HG02610 (cell line): ENCODE measurements around the gene MARS1.

Experiments used
- ATAC-seq: cut with Tn5 transposase; IDR thresholded peaks from one replicate; pipeline ENCODE4 v1.9.1; 2021; ENCODE audit warnings: mild to moderate bottlenecking, moderate library complexity; ENCODE audit not compliant: unreplicated experiment

The MARS1 gene

DNA sequence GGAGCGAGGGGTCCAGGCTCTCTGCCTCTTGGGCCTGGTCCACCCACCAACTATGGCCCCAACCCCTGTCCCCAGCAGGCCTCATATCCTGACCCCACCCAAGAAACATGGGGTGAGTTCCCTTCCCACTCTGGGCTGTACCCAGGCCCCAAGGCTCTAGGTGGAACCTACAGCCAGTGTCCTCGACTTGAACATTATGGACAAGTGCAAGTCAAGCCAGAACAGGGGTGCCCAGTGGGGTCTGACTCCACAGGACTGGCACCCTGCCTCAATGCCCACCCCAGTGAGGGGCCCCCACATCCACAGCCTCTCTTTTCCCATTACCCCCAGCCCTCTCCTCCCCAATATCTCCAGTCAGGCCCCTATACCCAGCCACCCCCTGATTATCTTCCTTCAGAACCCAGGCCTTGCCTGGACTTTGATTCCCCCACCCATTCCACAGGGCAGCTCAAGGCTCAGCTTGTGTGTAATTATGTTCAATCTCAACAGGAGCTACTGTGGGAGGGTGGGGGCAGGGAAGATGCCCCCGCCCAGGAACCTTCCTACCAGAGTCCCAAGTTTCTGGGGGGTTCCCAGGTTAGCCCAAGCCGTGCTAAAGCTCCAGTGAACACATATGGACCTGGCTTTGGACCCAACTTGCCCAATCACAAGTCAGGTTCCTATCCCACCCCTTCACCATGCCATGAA, 16.8 kb upstream of the MARS1 start:
- ATAC-seq, result no peak

DNA sequence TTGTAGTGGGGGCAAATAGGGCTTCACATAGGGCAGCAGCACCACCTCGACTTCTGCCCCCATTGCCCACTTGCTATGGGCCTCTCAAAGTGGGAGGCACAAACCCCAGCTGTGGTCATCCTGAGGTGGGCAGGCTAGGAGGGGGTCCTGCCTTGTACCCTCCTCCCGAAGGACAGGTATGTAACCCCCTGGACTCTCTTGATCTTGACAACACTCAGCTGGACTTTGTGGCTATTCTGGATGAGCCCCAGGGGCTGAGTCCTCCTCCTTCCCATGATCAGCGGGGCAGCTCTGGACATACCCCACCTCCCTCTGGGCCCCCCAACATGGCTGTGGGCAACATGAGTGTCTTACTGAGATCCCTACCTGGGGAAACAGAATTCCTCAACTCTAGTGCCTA, 16.2 kb upstream of the MARS1 start:
- ATAC-seq, result no peak

DNA sequence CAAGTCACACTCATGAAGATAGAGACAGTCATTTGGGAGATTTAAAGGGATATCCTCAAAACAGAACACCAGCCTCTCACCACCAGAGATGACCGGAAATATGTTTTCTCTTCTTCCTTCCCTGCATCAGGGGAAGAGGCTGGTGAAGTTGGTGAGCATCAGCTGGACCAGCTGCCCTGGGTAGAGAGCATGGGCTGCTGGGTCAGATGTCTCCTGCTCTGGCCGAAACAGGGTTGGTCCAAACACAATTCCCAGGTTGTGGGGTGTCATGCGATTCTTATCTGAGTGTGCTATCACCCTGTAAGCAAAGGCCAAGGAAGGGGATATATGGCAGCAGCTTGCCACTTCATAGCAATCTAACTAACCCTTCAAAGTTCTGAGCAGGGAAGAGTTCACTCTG, 15.5 kb upstream of the MARS1 start:
- ATAC-seq, result no peak

DNA sequence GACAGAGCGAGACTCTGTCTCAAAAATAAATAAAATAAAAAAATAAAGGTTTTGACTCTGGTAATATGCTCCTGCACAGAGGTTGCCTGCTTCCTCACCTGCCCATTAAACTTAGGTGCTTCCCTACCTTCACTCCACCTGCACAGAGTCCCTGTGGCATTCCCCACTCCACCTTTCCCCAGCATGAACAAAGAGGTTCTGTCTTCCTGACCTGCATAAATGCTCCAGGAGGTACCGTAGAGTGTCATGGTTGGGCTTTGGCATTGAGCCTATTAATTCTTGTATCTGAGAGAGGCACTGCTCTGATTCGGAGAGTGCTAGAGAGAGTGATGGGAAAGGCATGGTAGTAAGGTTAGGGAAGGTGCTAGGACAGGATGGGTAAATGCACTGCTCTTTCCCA, 14.5 kb upstream of the MARS1 start:
- no peak for ATAC-seq

DNA sequence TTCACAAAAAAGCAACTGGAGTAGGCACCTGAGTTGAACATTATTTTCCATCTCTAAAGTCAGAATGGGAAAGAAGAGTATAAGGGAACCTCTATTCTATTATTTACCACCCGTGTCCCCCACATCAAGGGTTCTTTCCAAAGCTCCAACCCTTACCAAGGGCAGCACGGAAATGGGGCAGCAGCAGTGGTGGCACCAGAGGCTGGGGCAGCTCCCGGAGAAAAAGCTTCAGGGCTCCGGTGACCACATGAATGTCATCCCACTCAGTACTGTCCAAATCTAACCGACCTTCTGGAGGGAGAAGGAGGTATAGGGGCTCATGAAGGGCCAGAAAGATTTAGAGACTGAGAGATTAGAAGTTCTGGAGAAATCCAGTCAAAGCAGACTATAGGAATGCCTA, 14.0 kb upstream of the MARS1 start:
- no peak for ATAC-seq

DNA sequence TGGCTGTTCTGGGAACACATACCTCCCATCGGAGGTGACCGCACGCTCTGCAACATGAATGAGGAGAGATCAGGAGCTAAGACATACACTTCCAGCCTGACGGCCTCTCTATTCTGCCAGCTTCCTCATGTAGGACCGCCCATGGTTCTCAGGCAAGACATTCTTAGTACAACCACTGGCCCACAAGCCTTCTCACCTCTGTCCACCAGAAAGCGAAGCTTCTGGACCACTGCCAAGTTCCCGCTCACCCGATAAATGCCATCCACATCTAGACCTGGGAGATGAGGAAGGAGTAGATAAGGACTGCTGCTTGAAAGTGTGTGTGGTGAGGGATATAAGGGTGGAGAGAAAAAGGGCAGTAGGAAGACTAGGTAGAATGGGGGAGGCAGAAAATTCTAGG, 13.4 kb upstream of the MARS1 start:
- no peak for ATAC-seq

DNA sequence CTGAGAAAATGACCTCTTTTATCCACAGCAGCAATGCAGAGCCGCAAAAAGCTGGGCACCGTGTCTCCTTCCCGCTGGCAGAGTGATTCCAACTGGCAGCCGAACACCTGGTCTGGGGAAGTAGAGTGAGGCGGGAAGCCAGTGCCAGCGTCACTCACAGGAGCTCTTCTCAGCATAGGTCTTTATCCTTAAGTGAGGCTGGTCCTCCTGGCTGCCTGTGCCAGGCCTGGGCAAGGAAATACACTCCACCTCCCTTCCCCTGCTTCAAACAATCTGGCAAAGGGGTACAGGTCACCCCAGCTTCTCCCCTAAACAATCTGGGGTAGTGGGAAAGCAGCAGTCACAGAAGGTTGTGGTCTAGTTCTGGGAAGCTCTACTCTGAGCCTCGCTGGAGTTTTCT, 13.0 kb upstream of the MARS1 start:
- no peak for ATAC-seq

DNA sequence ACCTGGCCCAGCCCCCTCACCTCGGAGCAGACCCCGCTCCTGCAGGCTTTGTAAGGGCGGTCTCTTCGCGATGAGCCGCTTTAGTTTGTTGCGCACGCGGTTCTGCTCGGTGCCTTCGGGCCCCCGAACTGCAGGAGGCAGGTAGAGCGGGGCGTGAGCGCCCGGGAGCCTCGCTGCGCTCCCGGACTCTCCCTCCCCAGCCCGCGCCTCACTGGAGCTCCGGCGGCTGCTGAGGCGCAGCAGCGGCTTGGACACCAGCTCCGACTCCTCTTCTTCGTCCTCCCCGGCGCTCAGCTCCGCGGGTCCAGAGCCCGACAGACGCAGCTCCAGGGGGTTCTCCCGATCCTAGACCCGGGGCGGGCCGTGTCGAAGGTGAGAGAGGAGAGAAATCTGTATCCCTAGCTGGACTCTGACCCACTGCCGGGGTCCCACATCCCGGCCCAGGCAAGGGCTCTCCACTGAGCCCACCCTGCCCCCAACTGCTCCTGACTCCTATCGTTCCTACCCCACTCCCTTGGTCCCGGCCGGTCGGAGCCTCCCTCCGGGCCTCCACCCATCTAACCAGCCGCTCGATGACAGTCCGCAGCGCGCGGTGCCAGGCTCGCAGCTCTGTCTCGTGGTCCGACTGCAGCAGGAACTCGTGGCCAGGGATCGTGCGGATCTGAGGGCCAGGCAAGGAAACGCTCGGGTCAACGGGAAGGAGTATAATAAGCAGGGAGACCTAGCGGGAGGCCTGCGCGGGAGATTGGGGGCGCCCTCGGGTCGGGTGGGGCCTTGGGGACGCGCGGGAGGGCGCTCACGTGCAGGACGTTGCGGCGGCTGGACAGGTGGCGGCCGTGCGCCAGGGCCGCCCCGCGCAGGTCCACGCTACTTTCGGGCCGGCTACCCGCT, 12.4 kb upstream of the MARS1 start:
- ATAC-seq, result no peak

DNA sequence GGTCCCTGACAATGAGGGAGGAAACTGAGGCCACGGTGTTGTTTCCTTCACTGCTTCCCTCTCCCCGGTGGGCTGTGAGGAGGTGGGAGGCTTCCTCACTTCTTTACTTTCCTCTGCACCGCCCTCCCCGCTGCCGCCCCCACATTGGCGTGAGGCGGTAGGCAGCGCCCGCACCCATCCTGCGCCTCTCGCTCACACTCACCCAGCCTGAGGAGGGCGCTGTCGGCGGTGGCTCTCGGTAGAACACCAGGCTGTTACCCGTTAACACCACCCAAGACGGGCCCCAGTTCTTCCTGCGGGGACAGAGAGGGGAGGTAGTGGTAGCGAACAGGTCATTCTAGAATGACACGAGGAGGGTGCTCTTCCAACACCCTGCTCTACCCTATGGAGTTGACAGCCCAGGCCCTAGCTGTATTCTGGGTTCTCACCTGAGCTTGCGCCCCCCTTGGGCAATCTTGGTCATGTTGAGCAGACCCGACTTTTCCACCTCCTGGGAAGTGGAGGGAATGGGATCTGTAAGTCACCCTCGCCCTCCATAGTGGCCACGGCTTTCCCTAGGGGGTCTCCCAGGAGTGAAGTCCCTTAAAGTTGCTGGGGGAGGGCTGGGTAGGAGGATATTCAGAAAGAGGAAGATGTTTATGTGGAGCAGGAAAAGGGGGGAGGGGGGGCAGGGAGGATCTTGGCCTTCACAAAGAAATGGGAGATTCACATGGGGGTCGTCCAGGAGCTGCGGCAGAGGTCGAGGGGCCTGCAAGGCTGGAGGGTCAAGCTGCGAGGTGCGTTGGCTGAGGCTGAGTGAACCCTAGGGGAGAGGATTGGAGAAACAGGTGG, 11.5 kb upstream of the MARS1 start:
- ATAC-seq, result no peak

DNA sequence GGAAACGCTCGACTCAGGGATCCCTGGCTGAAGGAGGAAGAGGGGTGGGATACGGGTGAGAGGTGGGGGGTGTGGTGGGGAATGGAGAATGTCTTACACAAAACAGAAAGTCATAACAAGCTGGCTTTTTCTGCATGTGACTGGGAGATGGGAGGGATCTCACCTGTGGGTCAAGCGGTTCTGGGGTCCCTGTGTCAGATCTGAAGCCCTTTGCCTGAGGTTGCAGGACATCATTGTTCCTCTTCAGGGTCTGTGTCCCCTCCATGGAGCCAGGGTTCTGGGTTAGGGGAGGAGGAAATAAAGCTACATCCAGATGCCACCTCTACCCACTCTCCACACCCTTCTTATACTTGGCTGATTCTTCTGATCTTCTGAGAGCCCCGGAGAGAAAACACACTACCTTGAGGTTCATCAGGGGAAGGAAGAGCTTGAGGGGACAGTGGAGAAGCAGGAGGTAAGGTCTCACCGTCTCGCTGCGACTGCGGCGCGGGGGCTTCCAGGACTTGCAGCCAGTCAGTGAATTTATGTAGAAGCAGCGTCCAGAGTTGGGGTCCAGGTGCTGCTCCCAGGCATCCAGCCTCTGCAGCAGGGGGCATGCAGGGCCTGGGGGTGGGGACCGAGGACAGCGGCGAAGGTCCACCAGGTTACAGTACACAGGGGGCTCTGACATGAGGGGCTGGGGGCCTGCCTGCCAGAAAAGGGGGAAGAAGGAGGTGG, 10.7 kb upstream of the MARS1 start:
- no peak for ATAC-seq

DNA sequence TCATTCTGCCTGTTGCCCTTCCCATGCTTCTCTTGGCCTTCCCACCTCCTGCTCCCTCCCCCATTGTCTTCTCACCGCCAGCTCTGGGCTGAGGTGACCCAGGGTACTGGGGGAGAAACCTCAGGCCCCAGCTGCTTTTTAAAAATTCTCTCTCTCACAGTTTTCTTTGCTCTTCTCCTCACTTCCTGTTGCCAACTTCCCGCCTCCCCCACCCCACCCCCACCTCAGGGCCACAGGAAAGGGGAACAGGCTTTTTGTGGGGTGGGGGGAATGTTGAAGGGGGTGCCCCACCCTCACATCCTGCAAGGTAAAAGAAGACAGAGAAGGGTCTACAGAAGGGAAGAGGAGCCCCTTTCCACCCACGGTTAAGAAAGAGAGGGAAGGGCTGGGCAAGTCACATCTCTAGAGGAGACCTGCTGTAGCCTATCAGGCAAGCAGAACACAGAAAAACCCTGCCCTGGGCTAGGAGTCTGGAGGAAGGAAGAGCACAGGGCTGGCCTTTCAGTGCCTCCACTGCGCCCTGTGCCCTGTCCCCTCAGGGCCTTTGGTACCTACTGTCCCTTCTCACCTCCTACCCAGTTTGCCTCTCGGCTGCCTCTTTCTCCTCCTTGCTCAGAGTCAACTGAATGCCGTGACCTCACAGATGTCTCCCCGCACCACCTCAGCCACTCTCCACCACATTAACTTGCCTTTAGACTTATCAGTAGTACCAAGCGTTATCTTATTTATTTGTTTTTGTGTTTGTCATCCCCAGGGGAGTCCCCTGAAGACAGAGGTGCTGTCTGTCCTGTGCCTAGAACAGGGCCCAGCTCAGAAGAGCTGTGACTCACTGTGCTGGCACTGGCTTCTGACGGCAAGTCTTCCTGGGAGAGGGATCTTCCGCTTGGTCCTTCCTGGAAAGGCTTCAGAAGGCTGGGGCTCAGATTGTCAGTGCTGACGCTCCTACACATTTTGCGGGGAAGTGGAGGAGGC, 9.9 kb upstream of the MARS1 start:
- ATAC-seq, result peak; percentile 35

DNA sequence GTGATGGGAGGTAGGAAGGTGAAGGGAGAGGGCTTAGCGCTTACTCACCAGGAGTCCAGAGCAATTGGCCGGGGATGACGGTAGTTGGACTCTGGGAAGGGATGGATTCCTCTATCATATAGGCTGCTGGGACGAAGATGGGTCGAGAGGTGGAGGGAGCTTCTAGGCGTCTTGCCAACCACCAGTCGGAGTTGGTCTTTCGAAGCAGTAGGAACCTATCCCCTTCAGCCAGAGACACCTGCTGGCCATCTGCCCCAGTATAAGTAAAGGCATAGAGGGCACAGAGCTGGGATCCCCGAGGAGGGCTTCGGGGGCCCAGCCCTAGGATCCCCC, 8.9 kb upstream of the MARS1 start:
- ATAC-seq, result no peak

DNA sequence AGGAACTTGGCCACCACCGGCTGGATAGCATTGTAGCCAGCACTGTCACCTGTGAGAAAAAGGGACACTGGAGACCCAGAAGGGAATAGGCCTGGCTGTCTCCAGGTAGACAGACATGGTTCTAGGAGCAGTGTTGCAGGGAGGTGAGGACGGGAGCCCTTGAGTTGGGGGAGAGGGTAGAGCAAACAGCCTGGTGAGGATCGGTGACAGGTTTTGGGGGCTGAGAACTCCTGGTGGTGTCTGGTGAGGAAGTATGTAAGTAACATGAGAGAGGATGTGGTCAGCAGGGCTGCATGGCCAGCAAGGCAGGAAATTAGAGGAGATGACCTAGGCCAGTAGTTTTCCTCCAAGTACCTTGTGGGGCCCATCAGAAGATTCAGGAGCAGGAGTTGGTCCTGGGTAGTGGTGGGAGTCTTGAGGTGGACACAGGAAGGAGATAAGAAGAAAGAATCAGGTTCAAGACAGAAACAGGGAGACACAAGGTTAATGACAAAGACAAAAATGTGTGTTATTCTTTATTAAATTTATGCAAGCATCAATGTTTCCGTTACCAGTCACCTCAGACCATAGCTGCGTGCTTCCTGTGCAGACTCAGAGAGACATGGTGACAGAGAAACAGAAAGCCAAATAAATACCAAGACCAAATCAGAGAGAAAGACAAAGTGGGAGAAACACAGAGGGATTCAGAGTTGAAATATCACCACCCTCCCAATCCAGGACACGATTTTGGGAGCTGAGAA, 8.3 kb upstream of the MARS1 start, which contains the start of gene ARHGAP9:
Gene ARHGAP9, minus strand, starts transcription at position 491 of the 740 bp plus-strand sequence. Its CDS starts 460 bp downstream, at position 31.
- peak; percentile 42 for ATAC-seq

DNA sequence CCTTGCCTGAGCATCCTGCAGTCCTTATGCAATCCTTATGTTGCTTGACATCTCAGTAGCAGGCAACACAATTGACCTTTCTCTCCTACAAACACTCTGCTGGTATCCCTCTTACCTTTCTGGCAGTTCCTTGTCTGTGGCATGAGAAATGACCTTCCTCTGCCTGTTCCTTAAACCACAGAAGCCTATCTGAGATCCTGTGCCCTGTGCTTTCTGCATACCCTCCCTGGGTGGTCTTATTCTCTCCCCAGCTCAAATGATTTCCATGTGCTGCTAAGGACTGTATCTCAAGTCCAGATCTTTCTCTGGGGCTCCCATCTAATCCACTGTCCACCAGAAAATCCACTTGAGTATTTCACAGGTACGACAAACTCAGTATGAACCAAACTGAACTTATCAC, 6.2 kb upstream of the MARS1 start:
- no peak for ATAC-seq

DNA sequence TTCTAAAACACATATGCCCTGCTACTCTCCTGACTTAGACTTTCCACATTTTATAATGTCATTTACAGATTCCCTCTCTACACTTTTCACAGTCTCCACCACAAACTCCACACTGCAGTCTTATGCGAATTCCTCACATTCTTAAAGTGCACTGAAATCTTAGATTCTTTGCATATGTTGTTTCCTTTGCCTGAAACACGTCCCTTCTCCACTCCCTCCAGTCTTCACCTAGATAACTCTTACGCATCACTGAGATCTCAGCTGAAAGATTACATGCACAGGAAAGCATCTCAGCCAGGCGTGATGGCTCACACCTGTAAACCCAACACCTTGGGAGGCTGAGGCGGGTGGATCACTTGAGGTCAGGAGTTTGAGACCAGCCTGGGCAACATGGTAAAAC, 4.4 kb upstream of the MARS1 start:
- ATAC-seq, result no peak

DNA sequence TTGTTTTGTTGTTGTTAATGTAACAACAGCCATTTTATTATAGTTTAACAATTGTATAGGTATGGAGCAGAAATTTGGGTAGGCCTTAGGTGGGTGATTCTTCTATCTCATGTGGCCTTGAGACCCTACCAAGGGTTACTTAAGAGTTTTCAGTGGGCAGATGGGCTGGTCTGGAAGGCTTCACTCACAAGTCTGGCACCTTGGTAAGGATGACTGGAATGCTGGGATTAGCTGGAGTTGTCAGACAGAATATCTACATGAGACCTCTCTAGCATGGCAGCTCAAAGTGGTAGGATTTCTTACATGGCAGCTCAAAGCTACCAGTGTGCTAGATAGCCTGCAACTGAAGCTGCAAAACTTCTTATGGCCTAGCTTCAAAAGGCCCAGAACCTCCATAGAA, 2.2 kb upstream of the MARS1 start:
- ATAC-seq, result no peak

DNA sequence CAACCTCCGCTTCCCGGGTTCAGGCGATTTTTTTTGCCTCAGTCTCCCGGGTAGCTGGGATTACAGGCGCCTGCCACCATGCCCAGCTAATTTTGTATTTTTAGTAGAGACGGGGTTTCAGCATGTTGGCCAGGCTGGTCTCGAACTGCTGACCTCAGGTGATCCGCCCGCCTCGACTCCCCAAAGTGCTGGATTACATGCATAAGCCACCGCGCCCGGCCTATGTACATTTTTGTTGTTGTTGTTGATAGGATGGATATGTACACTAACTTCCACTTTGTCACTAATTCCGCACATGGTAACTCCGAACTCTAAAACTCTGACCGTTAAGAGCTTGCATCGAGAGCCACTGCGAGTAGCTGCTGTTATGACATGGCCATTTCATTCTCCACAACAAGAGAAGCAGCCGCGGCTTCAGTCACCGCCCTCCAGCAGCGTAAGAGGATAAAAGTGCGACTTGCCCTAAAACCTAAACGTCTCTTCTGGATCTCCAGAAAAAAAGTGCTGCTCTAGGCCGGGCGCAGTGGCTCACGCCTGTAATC, 742 bp upstream of the MARS1 start:
- no peak for ATAC-seq

DNA sequence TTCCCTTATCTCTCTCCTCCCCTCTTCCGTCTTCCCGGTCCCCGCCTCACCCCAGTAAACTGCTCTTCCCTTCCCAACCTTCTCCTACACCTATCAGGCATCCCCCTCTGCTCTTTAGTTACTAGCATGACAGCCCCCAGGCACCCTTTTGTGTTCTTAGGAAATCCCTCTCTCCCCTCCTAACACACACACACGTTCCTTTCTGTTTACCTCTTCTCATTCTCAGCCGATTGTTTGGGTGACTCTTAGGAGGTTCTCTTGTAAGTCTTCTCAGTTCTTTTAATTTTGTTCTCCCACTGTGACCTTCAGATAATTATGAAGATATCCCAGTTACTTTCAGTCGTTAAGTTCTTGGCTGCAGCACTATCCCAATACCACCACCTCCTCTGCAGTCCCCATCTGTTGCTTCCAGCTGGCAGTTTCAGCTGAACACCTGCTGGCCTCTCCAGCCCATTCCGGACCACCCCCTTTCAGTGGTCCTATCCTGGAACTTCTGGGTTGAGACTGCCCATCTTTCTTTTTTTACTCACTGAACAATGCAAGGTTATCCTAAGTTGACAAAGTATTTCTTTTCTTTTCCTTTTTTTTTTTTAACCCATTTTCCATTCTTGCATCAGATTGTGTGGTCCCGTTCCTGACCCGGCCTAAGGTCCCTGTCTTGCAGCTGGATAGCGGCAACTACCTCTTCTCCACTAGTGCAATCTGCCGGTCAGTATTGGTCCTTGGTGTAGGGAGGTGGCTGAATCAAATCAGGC, 711 bp downstream of the MARS1 start:
- no peak for ATAC-seq
